ENCODE measurements around the gene MAP7D3. TPM values are rescaled to one million over a fixed set of nuclear protein-coding genes. Genes with fewer than 3 reads are reported as not detected.

MAP7D3 gene
- polyA plus RNA-seq, 1 donor from 2014 or later, result 0.68 TPM

GRCh38 chrX:136262812-136263315, 11.7 kb upstream of the MAP7D3 start:
- H3F3A ChIP-seq (ENCODE audit: insufficient read depth, low read length, poor library complexity, severe bottlenecking), result no peaks in the 10 kb centered on the region
- H4K20me1 ChIP-seq (ENCODE audit: insufficient read depth), result no peaks in the 10 kb centered on the region
- H3K27ac ChIP-seq (ENCODE audit: low read length), result no peak overlapping the region
- H3K4me3 ChIP-seq (ENCODE audit: low read length), result no peak overlapping the region
- no peak overlapping the region for H2AFZ ChIP-seq (ENCODE audit: low read depth, low read length)
- no peak overlapping the region for H3K4me2 ChIP-seq (ENCODE audit: low read length)
- H3K79me2 ChIP-seq (replicated peaks; ENCODE audit: insufficient read depth, low read length), result no peaks in the 10 kb centered on the region
- no peak for TF ChIP-seq SMC3 (conservative IDR thresholded peaks at IDR 0.05; ENCODE audit: poor library complexity)
- H3K9me3 ChIP-seq (ENCODE audit: low read length), result no peaks in the 10 kb centered on the region
- no peak overlapping the region for H3K9ac ChIP-seq (ENCODE audit: low read length)
- H3K27me3 ChIP-seq (ENCODE audit: insufficient read depth, low read depth, low read length), result no peaks in the 10 kb centered on the region
- H3K36me3 ChIP-seq (ENCODE audit: insufficient read depth, low read length), result no peaks in the 10 kb centered on the region
- H3K9me2 ChIP-seq (ENCODE audit: insufficient read depth, low read length), result no peaks in the 10 kb centered on the region

DNA sequence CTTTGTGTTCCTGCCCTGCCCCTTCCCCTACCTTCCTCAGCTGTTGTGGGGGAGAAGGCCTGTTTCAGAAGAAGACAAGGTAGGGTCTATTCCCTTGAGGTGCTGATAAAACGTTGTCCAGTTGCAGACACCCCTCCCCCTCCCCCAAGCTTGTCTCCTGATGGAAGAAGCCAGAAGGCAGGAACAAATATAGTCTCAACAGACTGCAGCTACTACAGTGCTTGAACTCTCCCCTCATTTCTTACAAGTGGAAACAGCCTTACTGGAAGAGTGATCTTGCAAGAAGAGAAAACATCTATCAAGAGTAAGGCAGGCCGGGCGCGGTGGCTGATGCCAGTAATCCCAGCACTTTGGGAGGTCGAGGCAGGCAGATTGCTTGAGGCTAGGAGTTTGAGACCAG, 11.0 kb upstream of the MAP7D3 start:
- TF ChIP-seq POLR2AphosphoS5 (IDR thresholded peaks at IDR 0.05) (no peak), RAD21 (conservative IDR thresholded peaks at IDR 0.05) (no peak), EP300 (conservative IDR thresholded peaks at IDR 0.05; ENCODE audit: poor library complexity, severe bottlenecking) (no peak), MXI1 (conservative IDR thresholded peaks at IDR 0.05; ENCODE audit: poor library complexity, severe bottlenecking) (no peak), TAF1 (IDR thresholded peaks at IDR 0.05; ENCODE audit: low read depth) (no peak), EZH2 (IDR thresholded peaks at IDR 0.05; ENCODE audit: borderline replicate concordance, insufficient read depth, low read length, poor library complexity, severe bottlenecking) (no peak), SMC3 (conservative IDR thresholded peaks at IDR 0.05; ENCODE audit: poor library complexity) (no peak)
- TF ChIP-seq, protein P1, sequence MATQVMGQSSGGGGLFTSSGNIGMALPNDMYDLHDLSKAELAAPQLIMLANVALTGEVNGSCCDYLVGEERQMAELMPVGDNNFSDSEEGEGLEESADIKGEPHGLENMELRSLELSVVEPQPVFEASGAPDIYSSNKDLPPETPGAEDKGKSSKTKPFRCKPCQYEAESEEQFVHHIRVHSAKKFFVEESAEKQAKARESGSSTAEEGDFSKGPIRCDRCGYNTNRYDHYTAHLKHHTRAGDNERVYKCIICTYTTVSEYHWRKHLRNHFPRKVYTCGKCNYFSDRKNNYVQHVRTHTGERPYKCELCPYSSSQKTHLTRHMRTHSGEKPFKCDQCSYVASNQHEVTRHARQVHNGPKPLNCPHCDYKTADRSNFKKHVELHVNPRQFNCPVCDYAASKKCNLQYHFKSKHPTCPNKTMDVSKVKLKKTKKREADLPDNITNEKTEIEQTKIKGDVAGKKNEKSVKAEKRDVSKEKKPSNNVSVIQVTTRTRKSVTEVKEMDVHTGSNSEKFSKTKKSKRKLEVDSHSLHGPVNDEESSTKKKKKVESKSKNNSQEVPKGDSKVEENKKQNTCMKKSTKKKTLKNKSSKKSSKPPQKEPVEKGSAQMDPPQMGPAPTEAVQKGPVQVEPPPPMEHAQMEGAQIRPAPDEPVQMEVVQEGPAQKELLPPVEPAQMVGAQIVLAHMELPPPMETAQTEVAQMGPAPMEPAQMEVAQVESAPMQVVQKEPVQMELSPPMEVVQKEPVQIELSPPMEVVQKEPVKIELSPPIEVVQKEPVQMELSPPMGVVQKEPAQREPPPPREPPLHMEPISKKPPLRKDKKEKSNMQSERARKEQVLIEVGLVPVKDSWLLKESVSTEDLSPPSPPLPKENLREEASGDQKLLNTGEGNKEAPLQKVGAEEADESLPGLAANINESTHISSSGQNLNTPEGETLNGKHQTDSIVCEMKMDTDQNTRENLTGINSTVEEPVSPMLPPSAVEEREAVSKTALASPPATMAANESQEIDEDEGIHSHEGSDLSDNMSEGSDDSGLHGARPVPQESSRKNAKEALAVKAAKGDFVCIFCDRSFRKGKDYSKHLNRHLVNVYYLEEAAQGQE (IDR thresholded peaks at IDR 0.05; ENCODE audit: borderline replicate concordance), result no peak
- TF ChIP-seq, protein P2, sequence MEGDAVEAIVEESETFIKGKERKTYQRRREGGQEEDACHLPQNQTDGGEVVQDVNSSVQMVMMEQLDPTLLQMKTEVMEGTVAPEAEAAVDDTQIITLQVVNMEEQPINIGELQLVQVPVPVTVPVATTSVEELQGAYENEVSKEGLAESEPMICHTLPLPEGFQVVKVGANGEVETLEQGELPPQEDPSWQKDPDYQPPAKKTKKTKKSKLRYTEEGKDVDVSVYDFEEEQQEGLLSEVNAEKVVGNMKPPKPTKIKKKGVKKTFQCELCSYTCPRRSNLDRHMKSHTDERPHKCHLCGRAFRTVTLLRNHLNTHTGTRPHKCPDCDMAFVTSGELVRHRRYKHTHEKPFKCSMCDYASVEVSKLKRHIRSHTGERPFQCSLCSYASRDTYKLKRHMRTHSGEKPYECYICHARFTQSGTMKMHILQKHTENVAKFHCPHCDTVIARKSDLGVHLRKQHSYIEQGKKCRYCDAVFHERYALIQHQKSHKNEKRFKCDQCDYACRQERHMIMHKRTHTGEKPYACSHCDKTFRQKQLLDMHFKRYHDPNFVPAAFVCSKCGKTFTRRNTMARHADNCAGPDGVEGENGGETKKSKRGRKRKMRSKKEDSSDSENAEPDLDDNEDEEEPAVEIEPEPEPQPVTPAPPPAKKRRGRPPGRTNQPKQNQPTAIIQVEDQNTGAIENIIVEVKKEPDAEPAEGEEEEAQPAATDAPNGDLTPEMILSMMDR (IDR thresholded peaks at IDR 0.05; ENCODE audit: poor library complexity, severe bottlenecking), result no peak
- Histone ChIP-seq H3F3A (ENCODE audit: insufficient read depth, low read length, poor library complexity, severe bottlenecking) (no peaks in the 10 kb centered on the region), H3K9me3 (ENCODE audit: low read length) (no peaks in the 10 kb centered on the region), H3K9me2 (ENCODE audit: insufficient read depth, low read length) (no peaks in the 10 kb centered on the region), H3K27ac (ENCODE audit: low read length) (no peak overlapping the region), H4K20me1 (ENCODE audit: insufficient read depth) (no peaks in the 10 kb centered on the region), H3K27me3 (ENCODE audit: insufficient read depth, low read depth, low read length) (no peaks in the 10 kb centered on the region), H3K9ac (ENCODE audit: low read length) (no peak overlapping the region), H3K4me2 (ENCODE audit: low read length) (no peak overlapping the region), H3K79me2 (replicated peaks; ENCODE audit: insufficient read depth, low read length) (no peaks in the 10 kb centered on the region), H3K36me3 (ENCODE audit: insufficient read depth, low read length) (no peaks in the 10 kb centered on the region), H2AFZ (ENCODE audit: low read depth, low read length) (no peak overlapping the region), H3K4me3 (ENCODE audit: low read length) (no peak overlapping the region)

- no peaks in the 10 kb centered on the region for H3K27me3 ChIP-seq (ENCODE audit: insufficient read depth, low read depth, low read length)
- no peaks in the 10 kb centered on the region for H3K9me3 ChIP-seq (ENCODE audit: low read length)
- no peak overlapping the region for H3K27ac ChIP-seq (ENCODE audit: low read length)
- no peaks in the 10 kb centered on the region for H4K20me1 ChIP-seq (ENCODE audit: insufficient read depth)
- H3K79me2 ChIP-seq (replicated peaks; ENCODE audit: insufficient read depth, low read length), result no peaks in the 10 kb centered on the region
- H3K4me2 ChIP-seq (ENCODE audit: low read length), result no peak overlapping the region
- no peaks in the 10 kb centered on the region for H3K36me3 ChIP-seq (ENCODE audit: insufficient read depth, low read length)
- H3K4me3 ChIP-seq (ENCODE audit: low read length), result no peak overlapping the region
- no peaks in the 10 kb centered on the region for H3K9me2 ChIP-seq (ENCODE audit: insufficient read depth, low read length)
- no peak overlapping the region for H2AFZ ChIP-seq (ENCODE audit: low read depth, low read length)
- no peaks in the 10 kb centered on the region for H3F3A ChIP-seq (ENCODE audit: insufficient read depth, low read length, poor library complexity, severe bottlenecking)
- TF ChIP-seq TAF1 (IDR thresholded peaks at IDR 0.05; ENCODE audit: low read depth) (no peak), POLR2AphosphoS5 (IDR thresholded peaks at IDR 0.05) (no peak), SMC3 (conservative IDR thresholded peaks at IDR 0.05; ENCODE audit: poor library complexity) (no peak), EZH2 (IDR thresholded peaks at IDR 0.05; ENCODE audit: borderline replicate concordance, insufficient read depth, low read length, poor library complexity, severe bottlenecking) (no peak), MXI1 (conservative IDR thresholded peaks at IDR 0.05; ENCODE audit: poor library complexity, severe bottlenecking) (no peak), RAD21 (conservative IDR thresholded peaks at IDR 0.05) (no peak), EP300 (conservative IDR thresholded peaks at IDR 0.05; ENCODE audit: poor library complexity, severe bottlenecking) (no peak)
- TF ChIP-seq, protein P2 (IDR thresholded peaks at IDR 0.05; ENCODE audit: poor library complexity, severe bottlenecking), result no peak
- TF ChIP-seq, protein P1 (IDR thresholded peaks at IDR 0.05; ENCODE audit: borderline replicate concordance), result no peak
- H3K9ac ChIP-seq (ENCODE audit: low read length), result no peak overlapping the region
These were observed 10.1 kb upstream of the MAP7D3 start for GRCh38 chrX:136261321-136261720.

Data from neural cell (in vitro differentiated cells).